Stomach (tissue), 9 donors: ENCODE measurements around the gene CEP192. TPM values are rescaled to one million over a fixed set of nuclear protein-coding genes. Genes with fewer than 3 reads are reported as not detected.

Source experiments
- DNase-seq, 2 donors: peaks; one replicate each; pipeline versions ENCODE4 v3.0.0 to v3.0.0-alpha.2; 2013 to 2019
- H3K27ac ChIP-seq, 5 donors: fragments of 200-600 bp in 4 of 5; sonication (generic) in 4 of 5; one replicate each; pipeline ENCODE4 v1.5.1; 2013 to 2019; ENCODE audit warnings: mild to moderate bottlenecking in 1 of 5, moderate library complexity in 1 of 5
- H3K27me3 ChIP-seq, 3 donors: fragments of 200-600 bp; sonication (generic); one replicate each; pipeline ENCODE4 v1.5.1; 2017 to 2019; ENCODE audit warnings: mixed run types in 1 of 3
- H3K36me3 ChIP-seq, 4 donors: fragments of 200-600 bp; sonication (generic); 1 replicate in 3 of 4; 2 replicates in 1 of 4; pipeline ENCODE4 v1.5.1; 2016 to 2019
- H3K4me1 ChIP-seq, 4 donors: fragments of 200-600 bp; sonication (generic); one replicate each; pipeline ENCODE4 v1.5.1; 2016 to 2019
- H3K4me3 ChIP-seq, 4 donors: fragments of 200-600 bp; sonication (generic) in 3 of 4; one replicate each; pipeline ENCODE4 v1.5.1; 2016 to 2019; ENCODE audit warnings: mild to moderate bottlenecking in 1 of 4
- H3K9me3 ChIP-seq, 4 donors: fragments of 200-600 bp; sonication (generic); one replicate each; pipeline ENCODE4 v1.5.1; 2016 to 2019
- EP300 ChIP-seq: sonication (generic); formaldehyde crosslinking; IDR thresholded peaks from one replicate; pipeline ENCODE4 v1.6.1; 2017; ENCODE audit warnings: antibody characterized with exemption
- POLR2A ChIP-seq, 4 donors: fragments of 450-650 bp; IDR thresholded peaks; one replicate each; pipeline ENCODE4 v1.6.1; 2016; ENCODE audit warnings: antibody characterized with exemption in 4 of 4, control low read depth in 2 of 4, mild to moderate bottlenecking in 1 of 4, moderate library complexity in 1 of 4
- POLR2AphosphoS5 ChIP-seq, 3 donors: sonication (generic); formaldehyde crosslinking; IDR thresholded peaks; one replicate each; pipeline ENCODE4 v1.6.1; 2016; ENCODE audit warnings: antibody characterized with exemption in 3 of 3
- WGBS, 5 donors: extraction: QIAGEN DNeasy Blood & Tissue Kit in 3 of 5; methylation state at CpG; one replicate each; pipeline versions ENCODE4 v1.1.5 to v1.1.7; 2013 to 2018; 5-methylcytosine and 5-hydroxymethylcytosine counted together
- intact Hi-C: fragments of 100-400 bp; cut with DNase I; formaldehyde crosslinking; loops from one replicate; pipeline ENCODE4 v1.15.1; 2023; ENCODE audit warnings: low total_unique reads
- polyA plus RNA-seq, 3 donors: library from polyadenylated mRNA; stranded (reverse); fragments of 200-250 nt; gene quantifications; one replicate each; pipeline ENCODE4 v1.2.3, GENCODE V29; 2013
- total RNA-seq, 5 donors: library from RNA; depleted of rRNA; stranded (reverse); fragments of >200 nt; gene quantifications; one replicate each; pipeline versions ENCODE4 v1.1.0 to v1.2.3, GENCODE V29; 2014 to 2016
- TF ChIP-seq, protein P1 (sequence below), 7 experiments: fragments of 450-650 bp in 4 of 7; fragments of 200-600 bp in 3 of 7; sonication (generic) in 3 of 7; IDR thresholded peaks; one replicate each; pipeline ENCODE4 v1.5.1; 2016 to 2019; ENCODE audit warnings: antibody characterized with exemption in 7 of 7, control low read depth in 2 of 7, mild to moderate bottlenecking in 1 of 7
- donor health status: healthy with polysubstance abuse.
- donor health status: Bipolar disorder and iron deficiency.
- donor health status: healthy.

Gene CEP192
- total and polyA plus RNA-seq, 8 donors, result 6.4 to 55.8 (median 34.0) TPM

DNA sequence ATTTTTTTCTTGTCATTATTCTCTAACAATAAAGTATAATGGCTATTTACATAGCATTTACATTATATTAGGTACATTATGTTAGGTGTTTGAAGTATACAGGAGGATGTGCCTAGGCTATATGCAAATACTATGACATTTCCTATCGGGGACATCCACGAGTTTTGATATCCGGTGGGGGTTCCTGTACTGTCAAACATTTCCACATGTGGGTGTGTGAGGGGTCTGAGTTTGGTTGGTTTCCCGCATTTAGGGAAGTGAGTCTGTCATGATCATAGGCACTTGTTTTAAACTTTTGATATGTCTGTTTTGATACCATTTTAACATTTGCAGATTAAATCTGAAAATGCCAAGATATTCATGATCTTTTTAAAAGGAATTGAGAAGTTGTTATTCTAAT, 76.0 kb downstream of the CEP192 start:
- 60 to 83% (median 79%) methylated on average over 4 of the region's 4 CpGs for WGBS, 5 donors
- H3K27me3 ChIP-seq, result no peaks in the 10 kb centered on the region
- no peak overlapping the region for H3K4me3 ChIP-seq
- TF ChIP-seq POLR2A (IDR thresholded peaks at IDR 0.05) (no peak), POLR2AphosphoS5 (IDR thresholded peaks at IDR 0.05) (no peak), EP300 (no peak)
- TF ChIP-seq, protein P1, sequence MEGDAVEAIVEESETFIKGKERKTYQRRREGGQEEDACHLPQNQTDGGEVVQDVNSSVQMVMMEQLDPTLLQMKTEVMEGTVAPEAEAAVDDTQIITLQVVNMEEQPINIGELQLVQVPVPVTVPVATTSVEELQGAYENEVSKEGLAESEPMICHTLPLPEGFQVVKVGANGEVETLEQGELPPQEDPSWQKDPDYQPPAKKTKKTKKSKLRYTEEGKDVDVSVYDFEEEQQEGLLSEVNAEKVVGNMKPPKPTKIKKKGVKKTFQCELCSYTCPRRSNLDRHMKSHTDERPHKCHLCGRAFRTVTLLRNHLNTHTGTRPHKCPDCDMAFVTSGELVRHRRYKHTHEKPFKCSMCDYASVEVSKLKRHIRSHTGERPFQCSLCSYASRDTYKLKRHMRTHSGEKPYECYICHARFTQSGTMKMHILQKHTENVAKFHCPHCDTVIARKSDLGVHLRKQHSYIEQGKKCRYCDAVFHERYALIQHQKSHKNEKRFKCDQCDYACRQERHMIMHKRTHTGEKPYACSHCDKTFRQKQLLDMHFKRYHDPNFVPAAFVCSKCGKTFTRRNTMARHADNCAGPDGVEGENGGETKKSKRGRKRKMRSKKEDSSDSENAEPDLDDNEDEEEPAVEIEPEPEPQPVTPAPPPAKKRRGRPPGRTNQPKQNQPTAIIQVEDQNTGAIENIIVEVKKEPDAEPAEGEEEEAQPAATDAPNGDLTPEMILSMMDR (IDR thresholded peaks at IDR 0.05), result no peak
- intact Hi-C loops, result no loop called here
- H3K9me3 ChIP-seq, result no peaks in the 10 kb centered on the region
- no peak for DNase-seq
- H3K4me1 ChIP-seq, result no peaks in the 10 kb centered on the region
- peaks cover 36 to 75% (median 64%) of the 10 kb centered on the region in 4 donors for H3K36me3 ChIP-seq
- no peak overlapping the region for H3K27ac ChIP-seq

DNA sequence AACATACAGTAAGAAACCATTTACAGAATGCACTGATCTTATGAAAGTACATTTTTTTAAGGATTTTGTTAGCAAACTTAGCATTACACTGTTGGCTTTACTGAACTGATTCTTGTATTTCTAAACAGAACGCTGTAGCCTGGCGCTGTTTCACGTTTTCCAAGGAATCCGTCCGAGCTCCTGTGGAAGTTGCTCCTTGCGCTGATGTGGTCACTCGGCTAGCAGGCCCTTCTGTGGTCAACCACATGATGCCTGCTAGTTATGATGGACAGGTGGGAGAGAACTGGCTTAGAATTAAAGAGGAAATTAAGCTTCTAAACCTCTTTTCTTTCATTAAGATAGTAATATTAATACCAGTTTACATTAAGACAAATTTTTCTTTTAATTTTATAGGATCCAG, 76.8 kb downstream of the CEP192 start:
- Histone ChIP-seq H3K27me3 (no peaks in the 10 kb centered on the region), H3K4me1 (no peaks in the 10 kb centered on the region), H3K9me3 (no peaks in the 10 kb centered on the region), H3K27ac (no peak overlapping the region), H3K4me3 (no peak overlapping the region), H3K36me3 (peaks cover 38 to 76% (median 68%) of the 10 kb centered on the region in 4 donors)
- intact Hi-C loops, result no loop called here
- TF ChIP-seq POLR2AphosphoS5 (IDR thresholded peaks at IDR 0.05) (no peak), POLR2A (IDR thresholded peaks at IDR 0.05) (no peak), EP300 (no peak)
- TF ChIP-seq, protein P1 (IDR thresholded peaks at IDR 0.05), result no peak
- no peak for DNase-seq
- WGBS, 5 donors, result 73 to 95% (median 83%) methylated on average over 7 of the region's 7 CpGs

DNA sequence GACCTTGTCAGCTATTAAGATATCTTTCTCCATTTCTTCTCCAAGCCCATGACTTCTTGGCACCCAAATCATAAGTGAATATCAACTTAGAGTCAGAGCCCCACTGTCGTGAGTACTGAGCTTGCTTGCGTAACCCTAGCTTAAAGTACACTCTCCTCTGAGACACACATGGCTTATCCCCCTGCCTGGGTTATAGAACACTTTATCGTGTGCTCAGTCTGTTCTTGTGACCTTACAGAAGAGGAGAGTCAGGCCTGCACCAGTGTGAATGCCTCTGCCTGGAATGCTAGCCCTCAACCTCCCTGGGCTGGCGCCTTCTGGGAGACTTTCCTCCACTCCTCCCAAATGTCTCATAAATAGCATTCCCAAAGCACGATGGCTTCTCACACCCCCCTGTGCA, 79.3 kb downstream of the CEP192 start:
- H3K27me3 ChIP-seq, result no peaks in the 10 kb centered on the region
- WGBS, 5 donors, result 89 to 93% (median 90%) methylated on average over 5 of the region's 5 CpGs
- no peak for TF ChIP-seq POLR2A (IDR thresholded peaks at IDR 0.05)
- TF ChIP-seq POLR2AphosphoS5 (IDR thresholded peaks at IDR 0.05), result no peak
- TF ChIP-seq, protein P1 (IDR thresholded peaks at IDR 0.05), result no peak
- TF ChIP-seq EP300, result no peak
- no peak overlapping the region for H3K27ac ChIP-seq
- no peak overlapping the region for H3K4me3 ChIP-seq
- peaks cover 54 to 88% (median 86%) of the 10 kb centered on the region in 4 donors for H3K36me3 ChIP-seq
- no peaks in the 10 kb centered on the region for H3K9me3 ChIP-seq
- intact Hi-C loops, result no loop called here
- no peak for DNase-seq
- H3K4me1 ChIP-seq, result no peaks in the 10 kb centered on the region

DNA sequence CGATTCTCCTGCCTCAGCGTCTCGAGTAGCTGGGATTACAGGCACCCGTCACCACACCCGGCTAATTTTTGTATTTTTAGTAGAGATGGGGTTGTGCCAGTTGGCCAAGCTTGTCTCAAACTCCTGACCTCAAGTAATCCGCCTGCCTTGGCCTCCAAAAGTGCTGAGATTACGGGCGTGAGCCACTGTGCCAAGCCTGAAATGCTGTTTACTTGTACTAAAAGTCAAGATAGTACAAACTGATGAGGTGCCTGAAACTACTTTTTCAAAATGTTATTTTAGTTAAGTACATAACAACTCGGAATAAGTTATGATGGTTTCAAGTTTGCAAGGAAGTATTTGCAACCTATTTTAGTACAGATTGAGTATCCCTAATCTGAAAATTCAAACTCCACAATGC, 85.7 kb downstream of the CEP192 start:
- Histone ChIP-seq H3K9me3 (peaks cover 0 to 14% (median 5%) of the 10 kb centered on the region in 4 donors), H3K4me1 (peaks cover 0 to 8% (median 2%) of the 10 kb centered on the region in 4 donors), H3K36me3 (peaks cover 19 to 63% (median 56%) of the 10 kb centered on the region in 4 donors), H3K4me3 (no peak overlapping the region), H3K27ac (no peak overlapping the region), H3K27me3 (no peaks in the 10 kb centered on the region)
- peak in 1 of 2 donors; percentile 32 for DNase-seq
- 26 to 49% (median 38%) methylated on average over 9 of the region's 9 CpGs for WGBS, 5 donors
- intact Hi-C loops, result no loop called here
- TF ChIP-seq EP300, result no peak
- no peak for TF ChIP-seq POLR2AphosphoS5 (IDR thresholded peaks at IDR 0.05)
- TF ChIP-seq, protein P1 (IDR thresholded peaks at IDR 0.05), result no peak
- no peak for TF ChIP-seq POLR2A (IDR thresholded peaks at IDR 0.05)
